Stimulated activated memory B cell treated with anti-CD40 and anti-IgM and Interleukin-4, amounts not matched to agents 10 μg/mL and 1 μg/mL and 100 μg/mL, for 72 hours (primary cell): ENCODE measurements around the gene COG5.

Experiments
- ATAC-seq: fragments of 150-1000 bp; cut with Tn5 transposase; 2 replicates; pipeline ENCODE4 v1.10.0; 2021
- H3K27ac Mint-ChIP-seq: one replicate; pipeline ENCODE4 v1.8.0; 2022; ENCODE audit warnings: mild to moderate bottlenecking, mixed read lengths
- H3K27me3 Mint-ChIP-seq: one replicate; pipeline ENCODE4 v1.8.0; 2022; ENCODE audit warnings: mixed read lengths
- H3K36me3 Mint-ChIP-seq: one replicate; pipeline ENCODE4 v1.8.0; 2022; ENCODE audit warnings: mixed read lengths
- H3K4me1 Mint-ChIP-seq: one replicate; pipeline ENCODE4 v1.8.0; 2022; ENCODE audit warnings: mixed read lengths
- H3K4me3 Mint-ChIP-seq: one replicate; pipeline ENCODE4 v1.8.0; 2022; ENCODE audit warnings: mild to moderate bottlenecking, moderate library complexity, mixed read lengths
- H3K9me3 Mint-ChIP-seq: one replicate; pipeline ENCODE4 v1.8.0; 2022; ENCODE audit warnings: mixed read lengths

The COG5 gene

DNA sequence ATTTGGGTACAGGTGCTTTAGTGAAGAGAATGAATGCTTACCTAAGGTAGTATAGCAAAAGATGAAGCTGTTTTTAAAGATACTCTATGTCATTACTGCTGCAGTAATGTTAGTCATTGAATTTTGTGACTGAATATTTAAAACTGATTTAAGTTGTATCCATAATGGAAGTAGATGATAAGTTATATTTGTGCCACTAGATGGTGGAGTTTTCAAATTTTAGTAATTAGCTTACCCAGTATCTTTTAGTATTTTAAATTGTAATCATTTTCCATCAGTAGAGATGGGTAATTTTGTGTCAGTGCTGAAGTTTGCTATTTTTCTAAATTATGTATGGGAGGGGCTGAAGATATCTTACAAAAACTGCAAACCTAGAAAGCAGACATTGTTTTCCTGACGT, 369.7 kb downstream of the COG5 start:
- peak overlapping the region; percentile 62 for H3K27ac Mint-ChIP-seq
- no peaks in the 10 kb centered on the region for H3K9me3 Mint-ChIP-seq
- H3K4me1 Mint-ChIP-seq = no peaks in the 10 kb centered on the region
- H3K4me3 Mint-ChIP-seq = no peak overlapping the region
- peaks cover 40% of the 10 kb centered on the region for H3K36me3 Mint-ChIP-seq
- no peak for ATAC-seq
- no peaks in the 10 kb centered on the region for H3K27me3 Mint-ChIP-seq

DNA sequence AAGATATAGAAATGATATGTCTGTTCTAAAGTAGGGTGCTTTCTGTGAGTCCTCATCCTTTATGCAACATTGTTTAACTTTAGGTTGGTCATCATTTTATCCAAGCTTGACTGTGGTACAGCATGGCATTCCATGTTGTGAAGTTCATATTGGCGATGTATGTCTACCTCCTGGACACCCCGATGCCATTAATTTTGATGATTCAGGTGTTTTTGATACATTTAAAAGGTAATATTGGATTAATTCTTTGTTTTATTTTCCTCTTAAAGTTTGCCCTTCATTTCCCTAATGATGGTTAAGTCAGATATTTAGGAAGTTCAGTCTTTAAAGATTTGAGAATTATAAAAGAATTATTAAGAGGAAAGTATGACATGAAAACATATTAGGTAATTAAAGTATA, 373.6 kb downstream of the COG5 start:
- Mint-ChIP-seq H3K4me1 (peaks cover 2% of the 10 kb centered on the region), H3K36me3 (peaks cover 64% of the 10 kb centered on the region), H3K27ac (no peak overlapping the region), H3K27me3 (no peaks in the 10 kb centered on the region), H3K4me3 (no peak overlapping the region), H3K9me3 (no peaks in the 10 kb centered on the region)
- ATAC-seq = no peak

DNA sequence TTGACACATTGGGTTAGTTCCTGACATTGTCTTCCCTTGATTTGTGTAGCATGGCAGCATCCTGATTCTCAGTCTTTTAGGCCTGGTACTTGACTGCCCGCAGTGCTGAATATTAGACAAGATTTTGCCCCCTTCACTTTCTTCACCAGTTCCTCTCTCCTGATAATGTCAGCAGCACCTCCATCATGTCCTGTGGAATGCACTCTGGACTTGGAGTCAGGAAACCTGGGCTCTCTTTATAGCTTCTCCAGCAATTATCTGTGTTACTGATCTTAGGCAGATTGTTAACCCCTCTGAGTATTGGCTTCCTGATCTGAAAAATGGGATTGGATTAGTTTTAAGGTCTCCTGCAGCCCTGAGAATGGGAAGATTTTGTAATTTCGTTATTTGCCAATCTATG, 375.9 kb downstream of the COG5 start:
- no peak overlapping the region for H3K27ac Mint-ChIP-seq
- ATAC-seq = no peak
- H3K36me3 Mint-ChIP-seq = peaks cover 68% of the 10 kb centered on the region
- no peaks in the 10 kb centered on the region for H3K9me3 Mint-ChIP-seq
- H3K27me3 Mint-ChIP-seq = no peaks in the 10 kb centered on the region
- H3K4me1 Mint-ChIP-seq = peaks cover 8% of the 10 kb centered on the region
- H3K4me3 Mint-ChIP-seq = no peak overlapping the region

DNA sequence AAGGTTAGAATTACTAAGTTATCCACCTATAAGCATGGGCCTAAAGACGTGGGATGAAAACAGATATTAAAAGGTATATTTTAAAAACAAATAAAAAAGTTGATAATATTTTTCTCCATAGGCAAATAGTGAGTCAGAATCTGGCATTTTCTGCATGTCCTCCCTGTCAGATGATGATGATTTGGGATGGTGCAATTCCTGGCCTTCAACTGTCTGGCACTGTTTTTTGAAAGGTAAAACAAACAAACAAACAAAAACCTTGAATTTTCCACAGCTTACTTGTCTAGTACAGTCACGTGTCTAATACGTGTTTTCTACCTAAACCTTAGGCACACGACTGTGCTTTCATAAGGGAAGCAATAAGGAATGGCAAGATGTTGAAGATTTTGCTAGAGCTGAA, 377.5 kb downstream of the COG5 start:
- H3K9me3 Mint-ChIP-seq = no peaks in the 10 kb centered on the region
- H3K4me1 Mint-ChIP-seq = peaks cover 8% of the 10 kb centered on the region
- no peak overlapping the region for H3K27ac Mint-ChIP-seq
- H3K36me3 Mint-ChIP-seq = peaks cover 65% of the 10 kb centered on the region
- H3K4me3 Mint-ChIP-seq = no peak overlapping the region
- no peaks in the 10 kb centered on the region for H3K27me3 Mint-ChIP-seq
- no peak for ATAC-seq

DNA sequence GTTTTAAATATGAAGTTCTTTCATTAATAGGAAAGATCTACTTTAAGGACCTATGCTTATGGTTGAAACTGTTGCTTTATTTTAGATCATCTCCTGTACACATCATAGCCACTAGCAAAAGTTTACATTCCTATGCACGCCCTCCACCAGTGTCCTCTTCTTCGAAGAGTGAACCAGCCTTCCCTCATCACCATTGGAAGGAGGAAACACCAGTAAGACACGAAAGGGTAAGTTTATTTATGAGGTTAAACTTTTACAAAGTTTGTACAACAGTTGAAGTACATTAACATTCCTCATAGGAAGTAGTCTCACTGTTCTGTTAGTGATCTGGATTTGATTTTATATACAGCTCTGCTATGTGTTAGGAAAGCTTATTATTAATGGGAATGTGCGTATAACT, 378.0 kb downstream of the COG5 start:
- Mint-ChIP-seq H3K4me3 (no peak overlapping the region), H3K36me3 (peaks cover 70% of the 10 kb centered on the region), H3K27ac (no peak overlapping the region), H3K27me3 (no peaks in the 10 kb centered on the region), H3K4me1 (peaks cover 13% of the 10 kb centered on the region), H3K9me3 (no peaks in the 10 kb centered on the region)
- no peak for ATAC-seq

DNA sequence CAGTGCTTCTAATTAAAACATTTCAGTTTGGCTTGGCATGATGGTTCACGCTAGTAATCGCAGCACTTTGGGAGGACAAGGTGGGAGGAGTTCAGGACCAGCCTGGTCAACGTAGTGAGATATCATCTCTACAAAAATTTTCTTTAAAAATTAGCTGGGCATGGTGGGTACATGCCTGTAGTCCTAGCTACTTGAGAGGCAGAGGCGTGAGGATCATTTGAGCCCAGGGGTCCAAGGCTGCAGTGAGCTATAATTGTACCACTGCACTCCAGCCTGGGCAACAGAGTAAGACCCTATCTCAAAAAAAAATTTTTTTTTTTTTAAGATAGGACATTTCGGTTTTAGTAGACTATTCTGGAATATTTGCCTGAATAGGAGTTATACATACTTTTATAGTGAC, 382.5 kb downstream of the COG5 start:
- H3K27ac Mint-ChIP-seq = peak overlapping the region; percentile 71
- peaks cover 30% of the 10 kb centered on the region for H3K4me1 Mint-ChIP-seq
- H3K27me3 Mint-ChIP-seq = no peaks in the 10 kb centered on the region
- H3K36me3 Mint-ChIP-seq = peaks cover 41% of the 10 kb centered on the region
- H3K9me3 Mint-ChIP-seq = no peaks in the 10 kb centered on the region
- no peak overlapping the region for H3K4me3 Mint-ChIP-seq
- ATAC-seq = no peak

DNA sequence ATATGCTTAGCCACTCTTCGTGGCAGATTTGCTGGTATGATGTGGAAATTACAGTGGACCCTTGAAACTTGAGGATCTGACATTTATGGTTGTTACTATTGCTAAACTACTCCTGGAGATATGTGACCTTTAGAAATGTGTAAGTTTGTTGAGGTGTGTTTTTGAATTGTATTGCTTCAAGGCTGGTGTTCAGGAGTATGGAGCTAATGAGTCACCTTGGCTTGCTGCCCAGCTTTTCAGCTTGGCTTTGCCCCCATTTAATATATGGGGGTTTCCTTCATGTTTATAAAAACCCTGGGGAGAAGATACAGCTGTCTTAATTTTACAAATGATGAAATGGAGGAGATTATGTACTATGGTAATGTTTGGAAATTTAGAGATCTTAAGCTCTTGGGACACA, 383.3 kb downstream of the COG5 start:
- Mint-ChIP-seq H3K27me3 (no peaks in the 10 kb centered on the region), H3K4me1 (peaks cover 35% of the 10 kb centered on the region), H3K9me3 (no peaks in the 10 kb centered on the region), H3K27ac (peak overlapping the region; percentile 71), H3K36me3 (peaks cover 33% of the 10 kb centered on the region), H3K4me3 (peak overlapping the region; percentile 4)
- peak; percentile 58 for ATAC-seq

DNA sequence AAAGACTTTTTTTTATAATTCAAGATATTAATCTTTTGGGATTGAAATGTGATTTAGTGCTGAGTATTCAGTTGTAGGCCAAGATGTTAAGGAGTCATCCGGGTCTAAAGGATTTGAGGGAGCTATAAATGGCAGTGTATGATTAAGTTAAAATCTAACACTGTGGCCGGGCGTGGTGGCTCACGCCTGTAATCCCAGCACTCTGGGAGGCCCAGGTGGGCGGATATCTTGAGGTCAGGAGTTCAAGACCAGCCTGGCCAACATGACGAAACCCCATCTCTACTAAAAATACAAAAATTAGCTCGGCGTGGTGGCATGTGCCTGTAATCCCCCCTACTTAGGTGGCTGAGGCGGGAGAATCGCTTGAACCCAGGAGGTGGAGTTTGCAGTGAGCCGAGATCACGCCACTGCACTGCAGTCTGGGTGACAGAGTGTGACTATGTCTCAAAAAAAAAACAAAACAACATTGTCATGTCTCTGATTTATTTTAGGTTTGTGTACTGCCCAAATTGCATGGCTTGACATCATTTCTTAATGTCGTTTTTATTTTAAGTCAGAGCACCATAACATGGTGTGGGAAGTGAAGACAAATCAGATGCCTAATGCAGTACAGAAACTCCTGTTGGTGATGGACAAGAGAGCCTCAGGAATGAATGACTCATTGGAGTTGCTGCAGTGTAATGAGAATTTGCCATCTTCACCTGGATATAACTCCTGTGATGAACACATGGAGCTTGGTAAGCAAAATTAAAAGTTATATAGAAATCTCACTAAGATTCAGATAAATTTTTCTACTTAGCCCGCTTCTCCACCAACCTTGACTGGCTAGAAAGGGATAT, 384.2 kb downstream of the COG5 start:
- H3K36me3 Mint-ChIP-seq = peaks cover 25% of the 10 kb centered on the region

DNA sequence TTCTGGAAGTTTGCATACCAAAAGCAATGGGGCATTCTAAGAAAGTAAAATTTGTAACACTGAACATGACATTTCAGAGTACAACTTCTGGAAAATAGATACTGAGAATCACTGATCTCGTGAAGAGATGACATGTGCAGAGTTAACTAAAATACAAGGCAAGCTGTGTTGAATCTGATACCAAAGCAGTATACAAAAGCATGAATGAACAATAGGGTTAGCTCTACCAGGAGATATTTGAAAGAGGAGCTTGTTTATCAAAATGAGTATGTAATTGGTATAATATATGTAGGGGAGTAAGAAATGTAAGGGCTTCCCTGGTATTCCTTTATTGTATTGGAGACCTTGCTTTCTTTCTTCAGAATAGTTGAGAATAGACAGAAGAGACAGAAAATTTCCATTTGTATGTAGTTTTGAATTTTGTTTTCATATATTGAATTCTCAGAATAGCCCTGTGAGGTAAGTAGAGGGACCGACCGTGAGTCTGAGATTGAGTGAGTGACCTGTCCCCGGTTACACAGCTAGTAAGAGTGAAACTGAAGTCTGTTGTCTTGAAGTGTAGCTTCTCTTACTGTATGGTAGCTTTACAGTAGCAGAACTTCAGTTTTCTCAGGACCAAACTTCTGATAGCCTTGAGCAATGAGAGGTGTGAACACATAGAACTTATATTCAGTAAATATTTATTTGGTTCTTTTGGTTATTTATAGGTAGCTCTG, 389.9 kb downstream of the COG5 start:
- Mint-ChIP-seq H3K4me1 (peaks cover 51% of the 10 kb centered on the region), H3K4me3 (peak overlapping the region; percentile 61), H3K9me3 (no peaks in the 10 kb centered on the region), H3K27me3 (no peaks in the 10 kb centered on the region), H3K27ac (peak overlapping the region; percentile 71), H3K36me3 (peaks cover 6% of the 10 kb centered on the region)
- peak; percentile 56 for ATAC-seq

More for the DNA sequence above, 384.2 kb downstream of the COG5 start:
- Mint-ChIP-seq H3K27me3 (no peaks in the 10 kb centered on the region), H3K4me3 (no peak overlapping the region), H3K27ac (peak overlapping the region; percentile 71), H3K4me1 (peaks cover 33% of the 10 kb centered on the region), H3K9me3 (no peaks in the 10 kb centered on the region)
- no peak for ATAC-seq

DNA sequence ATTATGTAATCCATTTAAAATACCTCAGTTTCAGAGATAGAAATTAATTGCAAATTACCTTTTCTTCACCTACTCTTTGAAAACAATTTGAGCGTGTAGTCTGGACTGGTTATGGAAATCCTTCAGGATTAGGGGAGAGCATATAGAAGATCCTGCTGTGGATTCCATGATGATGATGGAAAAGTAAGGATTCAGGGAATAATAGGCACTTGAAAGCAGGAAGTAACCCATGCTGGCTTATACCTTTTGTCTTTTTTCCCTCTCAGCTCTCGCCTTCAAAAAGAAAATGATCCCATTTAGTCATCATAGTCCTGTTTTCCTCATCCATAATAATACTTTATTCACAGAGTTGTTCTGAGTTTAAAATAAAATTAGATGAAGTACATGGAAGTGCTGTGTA, 390.5 kb downstream of the COG5 start:
- ATAC-seq = no peak
- Mint-ChIP-seq H3K4me3 (no peak overlapping the region), H3K36me3 (peaks cover 6% of the 10 kb centered on the region), H3K27me3 (no peaks in the 10 kb centered on the region), H3K4me1 (peaks cover 51% of the 10 kb centered on the region), H3K9me3 (no peaks in the 10 kb centered on the region), H3K27ac (peak overlapping the region; percentile 71)

DNA sequence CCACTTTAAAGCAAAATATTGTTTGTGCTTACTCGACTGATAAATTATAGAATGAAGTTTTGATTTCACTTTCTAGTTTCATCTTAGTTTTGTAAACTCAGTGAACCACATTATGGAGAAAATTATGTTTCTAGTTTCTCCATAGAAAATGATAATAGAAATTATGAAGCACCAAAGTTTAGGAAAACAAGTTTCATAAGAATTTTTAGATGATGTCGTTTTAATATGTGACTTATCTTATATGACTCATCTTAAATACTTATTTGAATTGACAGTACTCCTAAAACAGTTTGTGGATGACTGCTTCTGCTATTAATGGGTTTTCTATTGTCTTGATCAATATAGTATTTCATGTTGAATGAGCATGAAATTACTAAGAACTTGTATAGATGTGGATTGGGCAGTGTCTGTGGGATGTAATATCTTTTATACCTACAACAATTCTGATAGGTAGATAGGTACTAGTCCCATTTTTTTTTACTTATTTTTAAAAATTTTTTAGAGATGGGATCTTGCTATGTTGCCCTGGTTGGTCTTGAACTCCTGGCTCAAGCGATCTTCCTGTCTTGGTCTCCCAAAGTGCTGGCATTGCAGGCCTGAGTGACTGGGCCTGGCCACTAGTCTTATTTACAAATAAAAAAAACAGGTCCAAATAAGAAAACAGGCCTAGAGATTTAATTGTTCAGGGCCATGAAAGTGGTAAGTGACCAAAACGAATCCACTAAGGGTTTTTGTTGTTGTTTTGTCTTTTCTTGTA, 391.3 kb downstream of the COG5 start:
- H3K27me3 Mint-ChIP-seq = no peaks in the 10 kb centered on the region
- no peaks in the 10 kb centered on the region for H3K9me3 Mint-ChIP-seq
- ATAC-seq = no peak
- no peak overlapping the region for H3K4me3 Mint-ChIP-seq
- peaks cover 6% of the 10 kb centered on the region for H3K36me3 Mint-ChIP-seq
- peaks cover 54% of the 10 kb centered on the region for H3K4me1 Mint-ChIP-seq
- no peak overlapping the region for H3K27ac Mint-ChIP-seq

DNA sequence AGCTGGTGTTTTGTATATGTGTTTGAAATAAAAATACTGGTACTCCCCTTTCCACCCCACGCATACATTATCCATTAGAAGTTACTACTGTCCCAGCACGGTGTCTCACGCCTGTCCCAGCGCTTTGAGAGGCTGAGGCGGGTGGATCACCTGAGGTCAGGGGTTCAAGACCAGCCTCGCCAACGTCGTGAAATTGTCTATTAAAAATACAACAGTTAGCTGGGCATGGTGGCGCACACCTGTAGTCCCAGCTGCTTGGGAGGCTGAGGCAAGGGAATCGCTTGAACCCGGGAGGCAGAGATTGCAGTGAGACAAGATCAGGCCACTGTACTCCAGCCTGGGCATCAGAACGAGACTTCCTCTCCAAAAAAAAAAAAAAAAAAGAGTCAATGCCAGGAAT, 392.2 kb downstream of the COG5 start:
- peaks cover 6% of the 10 kb centered on the region for H3K36me3 Mint-ChIP-seq
- H3K4me3 Mint-ChIP-seq = no peak overlapping the region
- no peaks in the 10 kb centered on the region for H3K27me3 Mint-ChIP-seq
- ATAC-seq = no peak
- H3K9me3 Mint-ChIP-seq = no peaks in the 10 kb centered on the region
- H3K4me1 Mint-ChIP-seq = peaks cover 50% of the 10 kb centered on the region
- no peak overlapping the region for H3K27ac Mint-ChIP-seq

DNA sequence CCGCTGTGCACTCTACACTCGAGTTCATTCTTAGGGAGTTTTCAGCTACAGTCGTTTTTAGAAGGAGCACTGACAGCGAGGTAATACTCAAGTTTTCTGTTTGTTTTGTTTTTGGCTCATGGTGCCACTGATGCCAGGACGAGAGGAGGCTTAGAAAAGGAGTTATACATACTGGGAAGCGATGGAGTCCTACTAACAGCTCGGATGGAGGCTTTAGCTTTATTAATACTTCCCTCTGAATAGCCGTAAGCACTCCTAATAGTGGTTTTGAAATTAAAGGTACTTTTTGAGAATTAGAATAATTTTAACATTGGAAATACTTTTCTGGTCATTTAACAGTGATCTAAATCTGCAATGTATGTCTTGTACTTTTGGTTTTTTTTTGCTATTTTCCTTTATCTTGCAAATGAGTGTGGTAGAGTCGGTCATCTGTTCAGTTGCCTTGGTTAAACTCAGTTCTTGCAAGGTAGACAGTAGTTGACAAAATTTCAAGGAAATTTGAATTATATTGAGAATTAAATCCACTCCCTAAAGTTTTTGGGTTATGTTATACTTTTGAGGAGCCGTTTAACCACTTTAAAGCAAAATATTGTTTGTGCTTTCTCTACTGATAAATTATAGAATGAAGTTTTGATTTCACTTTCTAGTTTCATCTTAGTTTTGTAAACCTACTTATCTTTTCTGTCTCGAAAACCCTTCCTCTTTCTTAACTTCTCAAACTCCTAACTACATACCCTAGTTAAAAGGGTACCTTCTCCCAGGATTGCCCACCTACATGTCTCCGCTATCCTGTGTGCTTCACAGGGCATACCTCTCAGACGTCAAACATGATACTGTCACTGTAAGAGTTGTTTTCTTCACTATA, 393.4 kb downstream of the COG5 start:
- ATAC-seq = no peak
- H3K4me3 Mint-ChIP-seq = peak overlapping the region; percentile 90
- H3K9me3 Mint-ChIP-seq = no peaks in the 10 kb centered on the region
- peaks cover 6% of the 10 kb centered on the region for H3K36me3 Mint-ChIP-seq
- H3K4me1 Mint-ChIP-seq = peaks cover 41% of the 10 kb centered on the region
- H3K27ac Mint-ChIP-seq = peak overlapping the region; percentile 96
- no peaks in the 10 kb centered on the region for H3K27me3 Mint-ChIP-seq

DNA sequence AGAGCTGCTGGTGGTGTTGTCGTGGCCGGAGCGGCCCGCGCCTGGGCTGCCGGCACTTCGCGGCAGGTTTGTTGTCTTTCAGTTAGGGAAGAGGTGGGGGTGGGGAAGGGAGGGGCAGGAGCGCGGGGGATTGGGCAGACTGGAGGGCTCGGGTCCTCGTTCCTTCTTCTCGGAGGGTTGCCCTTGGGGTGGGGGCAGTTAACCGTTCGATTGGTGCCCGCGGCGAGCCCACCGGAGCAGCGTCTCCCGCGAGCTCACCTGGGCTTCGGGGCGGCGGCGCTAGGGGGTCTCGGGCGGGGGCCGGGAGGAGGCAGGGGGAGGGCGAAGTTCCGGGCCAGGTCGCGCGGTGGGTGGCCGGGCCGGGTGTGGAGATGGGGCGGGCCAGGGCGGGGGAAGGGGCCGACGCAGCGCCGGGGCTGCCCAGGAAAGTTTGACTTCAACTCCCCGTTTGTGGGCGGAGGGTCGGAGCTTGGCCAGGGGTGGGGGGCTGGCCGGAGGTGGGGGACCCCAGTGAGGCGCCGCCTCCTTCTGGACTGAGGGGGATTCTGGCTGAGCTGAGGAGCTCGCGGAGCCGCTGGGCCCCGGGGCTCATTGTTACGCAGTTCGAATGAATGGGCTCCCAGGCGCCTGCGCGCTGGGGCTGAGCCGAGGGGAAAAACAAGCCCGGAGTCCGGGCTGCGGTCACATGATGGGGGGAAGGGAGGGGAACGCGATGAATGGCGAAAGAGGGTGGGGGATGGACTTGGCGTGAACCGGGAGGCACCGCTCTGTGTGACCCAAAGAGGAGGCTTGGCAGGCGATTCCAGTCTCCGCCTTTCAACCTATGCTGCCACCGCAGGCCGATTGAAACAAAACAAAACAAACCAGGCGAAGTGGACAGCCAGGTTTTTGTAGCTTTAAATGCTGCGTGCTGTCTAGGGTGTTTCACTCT, 394.3 kb downstream of the COG5 start:
- Mint-ChIP-seq H3K27me3 (no peaks in the 10 kb centered on the region), H3K27ac (peak overlapping the region; percentile 96), H3K4me1 (peaks cover 35% of the 10 kb centered on the region), H3K36me3 (peaks cover 3% of the 10 kb centered on the region), H3K9me3 (no peaks in the 10 kb centered on the region), H3K4me3 (peak overlapping the region; percentile 90)
- peak; percentile 65 for ATAC-seq
